Osteocyte (in vitro differentiated cells): Measurements from ENCODE around the gene ESYT2. TPM values are rescaled to one million over a fixed set of nuclear protein-coding genes. Genes with fewer than 3 reads are reported as not detected.

ENCODE experiments used
- DNase-seq: peaks from one replicate; pipeline ENCODE4 v3.0.0; 2021; ENCODE audit warnings: mixed read lengths; ENCODE audit not compliant: unreplicated experiment; ENCODE audit errors: extremely low spot score
- H3K27ac Mint-ChIP-seq: one replicate; pipeline ENCODE4 v1.8.0; 2021; ENCODE audit warnings: mild to moderate bottlenecking, mixed read lengths; ENCODE audit not compliant: unreplicated experiment
- H3K27me3 Mint-ChIP-seq: one replicate; pipeline ENCODE4 v1.8.0; 2021; ENCODE audit warnings: mixed read lengths; ENCODE audit not compliant: unreplicated experiment
- H3K36me3 Mint-ChIP-seq: one replicate; pipeline ENCODE4 v1.8.0; 2021; ENCODE audit warnings: mixed read lengths; ENCODE audit not compliant: unreplicated experiment
- H3K4me1 Mint-ChIP-seq: one replicate; pipeline ENCODE4 v1.8.0; 2021; ENCODE audit warnings: mixed read lengths; ENCODE audit not compliant: unreplicated experiment
- H3K4me3 Mint-ChIP-seq: one replicate; pipeline ENCODE4 v1.8.0; 2021; ENCODE audit warnings: mild to moderate bottlenecking, moderate library complexity, mixed read lengths; ENCODE audit not compliant: unreplicated experiment
- H3K9me3 Mint-ChIP-seq: one replicate; pipeline ENCODE4 v1.8.0; 2021; ENCODE audit warnings: mixed read lengths; ENCODE audit not compliant: unreplicated experiment
- CTCF ChIP-seq: fragments of 200-600 bp; sonication (generic); IDR thresholded peaks from 2 replicates; pipeline ENCODE4 v1.5.0; 2021; ENCODE audit warnings: antibody characterized with exemption, mild to moderate bottlenecking, moderate library complexity
- total RNA-seq: library from RNA; stranded (reverse); gene quantifications from 2 replicates; pipeline ENCODE4 v1.2.1, GENCODE V29; 2021

ESYT2 gene
- total RNA-seq, 1 donor from 2014 or later: 146 TPM

DNA sequence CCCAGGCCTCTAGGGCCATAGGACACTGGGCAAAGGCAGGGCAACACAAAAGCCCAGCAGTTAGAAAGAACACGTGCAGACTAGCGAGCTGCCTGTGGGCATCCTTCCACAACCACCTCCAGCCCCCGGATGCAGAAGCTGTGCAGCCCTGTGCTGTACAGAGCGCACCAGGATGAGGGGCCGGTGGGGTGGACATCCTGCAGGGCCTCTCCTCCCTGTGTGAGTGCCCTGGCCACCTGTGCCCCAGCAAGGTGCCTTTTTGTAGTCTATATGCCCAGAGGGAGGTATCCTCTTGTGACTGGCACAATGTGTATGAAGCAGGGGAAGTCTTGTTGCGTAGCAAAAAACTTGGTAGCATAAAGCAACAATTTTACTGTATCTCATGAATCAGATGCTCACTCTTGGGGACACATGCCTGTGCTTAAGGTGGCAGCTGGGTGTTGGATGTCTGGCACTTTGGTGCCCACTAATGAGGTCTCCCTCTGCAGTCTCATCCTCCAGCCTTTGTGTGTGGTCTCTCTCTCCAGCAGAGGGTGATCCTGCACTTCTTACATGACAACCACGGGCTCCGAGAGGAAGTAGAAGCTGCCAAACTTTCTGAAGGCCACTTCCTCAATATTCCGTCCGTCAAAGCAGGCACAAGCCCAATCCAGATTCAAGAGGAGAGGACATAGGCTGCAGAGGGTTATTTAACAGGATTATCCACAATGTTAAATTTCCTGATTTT lies 133.4 kb downstream of the ESYT2 start:
- Mint-ChIP-seq H3K36me3 (no peaks in the 10 kb centered on the region), H3K27me3 (no peaks in the 10 kb centered on the region), H3K4me3 (no peak overlapping the region), H3K27ac (peak overlapping the region; percentile 66), H3K4me1 (peaks cover 12% of the 10 kb centered on the region), H3K9me3 (no peaks in the 10 kb centered on the region)
- no peak for DNase-seq
- TF ChIP-seq CTCF: peak; percentile 70

GRCh38 chr7:158695056-158695455 lies 134.3 kb downstream of the ESYT2 start:
- H3K4me3 Mint-ChIP-seq: no peak overlapping the region
- H3K36me3 Mint-ChIP-seq: no peaks in the 10 kb centered on the region
- no peaks in the 10 kb centered on the region for H3K9me3 Mint-ChIP-seq
- TF ChIP-seq CTCF: no peak
- H3K27ac Mint-ChIP-seq: no peak overlapping the region
- DNase-seq: no peak
- no peaks in the 10 kb centered on the region for H3K27me3 Mint-ChIP-seq
- peaks cover 12% of the 10 kb centered on the region for H3K4me1 Mint-ChIP-seq

DNA sequence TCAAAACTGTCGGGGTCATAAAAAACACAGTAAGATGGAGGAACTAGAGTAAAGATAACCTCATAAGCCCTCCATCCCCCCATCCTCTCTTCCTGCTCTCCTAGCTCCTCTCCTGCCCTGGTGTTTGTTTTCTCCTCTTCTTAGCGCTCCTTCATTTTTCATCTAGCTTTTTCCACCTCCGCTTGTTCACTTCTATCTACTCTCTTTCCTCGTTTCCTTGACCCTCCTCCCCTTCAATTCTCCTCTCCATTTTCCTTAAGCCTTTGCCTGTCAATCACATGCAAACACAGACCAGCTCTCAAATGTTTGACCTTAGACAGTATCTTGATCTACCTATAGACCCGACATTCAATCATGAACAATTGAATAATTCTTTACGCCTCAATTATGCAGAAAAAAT lies 134.7 kb downstream of the ESYT2 start:
- DNase-seq: no peak
- Mint-ChIP-seq H3K27ac (no peak overlapping the region), H3K4me1 (peaks cover 12% of the 10 kb centered on the region), H3K27me3 (no peaks in the 10 kb centered on the region), H3K4me3 (no peak overlapping the region), H3K36me3 (no peaks in the 10 kb centered on the region), H3K9me3 (no peaks in the 10 kb centered on the region)
- TF ChIP-seq CTCF: no peak

- DNase-seq: no peak
- H3K9me3 Mint-ChIP-seq: no peaks in the 10 kb centered on the region
- peaks cover 16% of the 10 kb centered on the region for H3K4me1 Mint-ChIP-seq
- no peak overlapping the region for H3K27ac Mint-ChIP-seq
- no peak for TF ChIP-seq CTCF
- H3K36me3 Mint-ChIP-seq: peaks cover 4% of the 10 kb centered on the region
- no peak overlapping the region for H3K4me3 Mint-ChIP-seq
- no peaks in the 10 kb centered on the region for H3K27me3 Mint-ChIP-seq
Observed at GRCh38 chr7:158689488-158689887, 139.8 kb downstream of the ESYT2 start.

DNA sequence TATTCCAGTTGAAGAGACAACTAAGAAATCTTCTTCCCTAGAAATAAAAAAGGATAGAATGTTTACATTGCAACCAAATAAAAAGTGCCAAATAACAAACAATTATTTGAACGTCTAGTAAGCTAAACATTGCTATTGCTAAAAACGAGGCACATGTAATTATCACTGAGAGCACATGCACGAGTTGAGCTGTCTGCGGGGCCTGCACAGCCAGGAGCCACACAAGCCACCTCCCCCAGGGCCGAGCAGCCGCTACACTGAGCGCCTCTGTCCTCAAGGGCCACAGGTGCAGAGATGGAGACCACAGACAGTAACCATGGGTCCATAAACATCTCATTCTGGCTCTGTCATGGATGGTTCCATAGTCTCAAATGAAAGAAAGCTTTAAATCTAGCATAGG lies 141.9 kb downstream of the ESYT2 start:
- Mint-ChIP-seq H3K36me3 (peaks cover 4% of the 10 kb centered on the region), H3K9me3 (no peaks in the 10 kb centered on the region), H3K4me3 (no peak overlapping the region), H3K27ac (no peak overlapping the region), H3K4me1 (peaks cover 33% of the 10 kb centered on the region), H3K27me3 (no peaks in the 10 kb centered on the region)
- no peak for TF ChIP-seq CTCF
- no peak for DNase-seq
